DND-41 (cell line): ENCODE results near the gene CCDC137.

Experiments used
- ATAC-seq: fragments of 200-7000 bp; cut with Tn5 transposase; 3 replicates; pipeline ENCODE4 v1.9.1; 2021; ENCODE audit warnings: low read depth; ENCODE audit not compliant: insufficient read depth
- DNase-seq: peaks from one replicate; pipeline ENCODE4 v3.0.0-alpha.2; 2020
- H2AFZ ChIP-seq: 2 replicates; pipeline ENCODE4 v1.6.0; 2012; ENCODE audit warnings: low read depth, low read length
- H3K27ac ChIP-seq: 2 replicates; pipeline ENCODE4 v1.5.1; 2012; ENCODE audit warnings: low read length, inconsistent platforms
- H3K27me3 ChIP-seq: fragments of 200-600 bp; sonication (generic); 2 replicates; pipeline ENCODE4 v1.6.0; 2012; ENCODE audit warnings: low read length, mild to moderate bottlenecking, inconsistent platforms; ENCODE audit not compliant: insufficient read depth, poor library complexity
- H3K36me3 ChIP-seq: 2 replicates; pipeline ENCODE4 v1.5.1; 2012; ENCODE audit warnings: low read length, inconsistent platforms; ENCODE audit not compliant: insufficient read depth
- H3K4me1 ChIP-seq: 2 replicates; pipeline ENCODE4 v1.5.1; 2012; ENCODE audit warnings: mild to moderate bottlenecking, low read length; ENCODE audit not compliant: insufficient read depth
- H3K4me2 ChIP-seq: 2 replicates; pipeline ENCODE4 v1.6.0; 2012; ENCODE audit warnings: mild to moderate bottlenecking, moderate library complexity, low read length, inconsistent platforms; ENCODE audit not compliant: insufficient read depth
- H3K4me3 ChIP-seq, 2 experiments: fragments of 200-600 bp in 1 of 2; shearing (Covaris generic) in 1 of 2; 2 replicates each; pipeline ENCODE4 v1.5.1; 2012 to 2016; ENCODE audit warnings: inconsistent platforms in 2 of 2, low read length in 2 of 2, mild to moderate bottlenecking in 2 of 2, low read depth in 1 of 2, moderate library complexity in 1 of 2
- H3K79me2 ChIP-seq: 2 replicates; pipeline ENCODE4 v1.6.0; 2012; ENCODE audit warnings: low read length, inconsistent platforms; ENCODE audit not compliant: insufficient read depth
- H3K9ac ChIP-seq: 2 replicates; pipeline ENCODE4 v1.6.0; 2012; ENCODE audit warnings: low read depth, mild to moderate bottlenecking, inconsistent platforms, low read length, moderate library complexity
- H3K9me3 ChIP-seq: 2 replicates; pipeline ENCODE4 v1.5.1; 2012; ENCODE audit warnings: low read length, moderate library complexity, mild to moderate bottlenecking, inconsistent platforms; ENCODE audit not compliant: insufficient read depth, severe bottlenecking
- H4K20me1 ChIP-seq: 2 replicates; pipeline ENCODE4 v1.6.0; 2012; ENCODE audit warnings: low read length; ENCODE audit not compliant: insufficient read depth
- CTCF ChIP-seq: IDR thresholded peaks from 2 replicates; pipeline ENCODE4 v1.5.1; 2012; ENCODE audit warnings: borderline replicate concordance, low read length, moderate library complexity, mild to moderate bottlenecking; ENCODE audit not compliant: poor library complexity, severe bottlenecking; ENCODE audit errors: extremely low read depth
- EZH2 ChIP-seq: IDR thresholded peaks from 3 replicates; pipeline ENCODE4 v1.6.1; 2012; ENCODE audit warnings: borderline replicate concordance, low read depth, mild to moderate bottlenecking, moderate library complexity, low read length, inconsistent platforms; ENCODE audit not compliant: severe bottlenecking

CCDC137 gene

GRCh38 chr17:81695801-81696200, 29.3 kb downstream of the CCDC137 start:
- H3K36me3 ChIP-seq, result peaks cover 85% of the 10 kb centered on the region
- peaks cover 51% of the 10 kb centered on the region for H4K20me1 ChIP-seq
- H3K79me2 ChIP-seq, result peaks cover 27% of the 10 kb centered on the region
- TF ChIP-seq CTCF, result no peak
- TF ChIP-seq EZH2, result no peak
- no peak overlapping the region for H3K9ac ChIP-seq
- H3K4me3 ChIP-seq, result no peak overlapping the region
- no peak overlapping the region for H3K27ac ChIP-seq
- H3K4me1 ChIP-seq, result peaks cover 6% of the 10 kb centered on the region
- no peaks in the 10 kb centered on the region for H3K9me3 ChIP-seq
- H2AFZ ChIP-seq, result no peak overlapping the region
- no peaks in the 10 kb centered on the region for H3K27me3 ChIP-seq
- ATAC-seq (no peak), DNase-seq (no peak)
- H3K4me2 ChIP-seq, result no peak overlapping the region

GRCh38 chr17:81696218-81696941, 29.8 kb downstream of the CCDC137 start:
- no peak for TF ChIP-seq CTCF
- TF ChIP-seq EZH2, result no peak
- H3K4me1 ChIP-seq, result peaks cover 12% of the 10 kb centered on the region
- no peak overlapping the region for H2AFZ ChIP-seq
- no peak for ATAC-seq
- H3K36me3 ChIP-seq, result peaks cover 85% of the 10 kb centered on the region
- no peak overlapping the region for H3K9ac ChIP-seq
- no peak overlapping the region for H3K4me3 ChIP-seq
- no peak overlapping the region for H3K4me2 ChIP-seq
- peaks cover 33% of the 10 kb centered on the region for H3K79me2 ChIP-seq
- H3K27me3 ChIP-seq, result no peaks in the 10 kb centered on the region
- H3K27ac ChIP-seq, result no peak overlapping the region
- H3K9me3 ChIP-seq, result no peaks in the 10 kb centered on the region
- DNase-seq, result no peak
- peaks cover 51% of the 10 kb centered on the region for H4K20me1 ChIP-seq

- H3K4me2 ChIP-seq, result no peak overlapping the region
- no peak overlapping the region for H2AFZ ChIP-seq
- H3K36me3 ChIP-seq, result peaks cover 85% of the 10 kb centered on the region
- H4K20me1 ChIP-seq, result peaks cover 54% of the 10 kb centered on the region
- TF ChIP-seq CTCF (no peak), EZH2 (no peak)
- H3K4me1 ChIP-seq, result peaks cover 22% of the 10 kb centered on the region
- peaks cover 43% of the 10 kb centered on the region for H3K79me2 ChIP-seq
- H3K9ac ChIP-seq, result no peak overlapping the region
- DNase-seq (no peak), ATAC-seq (no peak)
- no peak overlapping the region for H3K4me3 ChIP-seq
- no peaks in the 10 kb centered on the region for H3K9me3 ChIP-seq
- H3K27me3 ChIP-seq, result no peaks in the 10 kb centered on the region
- H3K27ac ChIP-seq, result no peak overlapping the region
These were observed 30.9 kb downstream of the CCDC137 start for GRCh38 chr17:81697261-81698044.
